Stomach (tissue), 4 donors: ENCODE results near the gene KCTD13.

Experiments
- CTCF ChIP-seq, 7 experiments: fragments of 450-650 bp in 4 of 7; fragments of 200-600 bp in 3 of 7; sonication (generic) in 3 of 7; IDR thresholded peaks; one replicate each; pipeline ENCODE4 v1.5.1; 2016 to 2019; ENCODE audit warnings: antibody characterized with exemption in 7 of 7, control low read depth in 2 of 7, mild to moderate bottlenecking in 1 of 7
- EP300 ChIP-seq: sonication (generic); formaldehyde crosslinking; IDR thresholded peaks from one replicate; pipeline ENCODE4 v1.6.1; 2017; ENCODE audit warnings: antibody characterized with exemption
- POLR2A ChIP-seq, 4 donors: fragments of 450-650 bp; IDR thresholded peaks; one replicate each; pipeline ENCODE4 v1.6.1; 2016; ENCODE audit warnings: antibody characterized with exemption in 4 of 4, control low read depth in 2 of 4, mild to moderate bottlenecking in 1 of 4, moderate library complexity in 1 of 4

GRCh38 chr16:29975134-29975538 is 49.1 kb upstream of the KCTD13 start:
- TF ChIP-seq POLR2A (IDR thresholded peaks at IDR 0.05) (no peak), CTCF (IDR thresholded peaks at IDR 0.05) (no peak), EP300 (no peak)
